ENCODE results near the gene TAS2R42. TPM values are rescaled to one million over a fixed set of nuclear protein-coding genes. Genes with fewer than 3 reads are reported as not detected.

Gene TAS2R42
- polyA plus RNA-seq, 1 donor from 2014 or later, result not detected

GRCh38 chr12:11147420-11147819 lies 39.3 kb downstream of the TAS2R42 start:
- Histone ChIP-seq H3K79me2 (replicated peaks; ENCODE audit: insufficient read depth, low read length) (peaks cover 29% of the 10 kb centered on the region), H3K9me3 (ENCODE audit: low read length) (no peaks in the 10 kb centered on the region), H3K27me3 (ENCODE audit: insufficient read depth, low read depth, low read length) (no peaks in the 10 kb centered on the region), H3K9ac (ENCODE audit: low read length) (no peak overlapping the region), H2AFZ (ENCODE audit: low read depth, low read length) (no peak overlapping the region), H3K4me2 (ENCODE audit: low read length) (no peak overlapping the region), H3K27ac (ENCODE audit: low read length) (no peak overlapping the region), H3K9me2 (ENCODE audit: insufficient read depth, low read length) (no peaks in the 10 kb centered on the region), H3F3A (ENCODE audit: insufficient read depth, low read length, poor library complexity, severe bottlenecking) (no peaks in the 10 kb centered on the region), H3K4me3 (ENCODE audit: low read length) (no peak overlapping the region), H3K36me3 (ENCODE audit: insufficient read depth, low read length) (no peaks in the 10 kb centered on the region), H4K20me1 (ENCODE audit: insufficient read depth) (no peaks in the 10 kb centered on the region)
- TF ChIP-seq RAD21 (conservative IDR thresholded peaks at IDR 0.05), result no peak
- TF ChIP-seq REST (IDR thresholded peaks at IDR 0.05; ENCODE audit: borderline replicate concordance), result no peak
- no peak for TF ChIP-seq EP300 (conservative IDR thresholded peaks at IDR 0.05; ENCODE audit: poor library complexity, severe bottlenecking)
- no peak for TF ChIP-seq SMC3 (conservative IDR thresholded peaks at IDR 0.05; ENCODE audit: poor library complexity)
- no peak for TF ChIP-seq TAF1 (IDR thresholded peaks at IDR 0.05; ENCODE audit: low read depth)
- no peak for TF ChIP-seq POLR2AphosphoS5 (IDR thresholded peaks at IDR 0.05)
- no peak for TF ChIP-seq MXI1 (conservative IDR thresholded peaks at IDR 0.05; ENCODE audit: poor library complexity, severe bottlenecking)
- TF ChIP-seq CTCF (IDR thresholded peaks at IDR 0.05; ENCODE audit: poor library complexity, severe bottlenecking), result no peak
- TF ChIP-seq EZH2 (IDR thresholded peaks at IDR 0.05; ENCODE audit: borderline replicate concordance, insufficient read depth, low read length, poor library complexity, severe bottlenecking), result no peak

GRCh38 chr12:11144297-11144696 lies 42.4 kb downstream of the TAS2R42 start:
- Histone ChIP-seq H3K27ac (ENCODE audit: low read length) (no peak overlapping the region), H3K9ac (ENCODE audit: low read length) (no peak overlapping the region), H2AFZ (ENCODE audit: low read depth, low read length) (no peak overlapping the region), H3K79me2 (replicated peaks; ENCODE audit: insufficient read depth, low read length) (peaks cover 40% of the 10 kb centered on the region), H3K9me3 (ENCODE audit: low read length) (no peaks in the 10 kb centered on the region), H3K27me3 (ENCODE audit: insufficient read depth, low read depth, low read length) (no peaks in the 10 kb centered on the region), H3K4me3 (ENCODE audit: low read length) (no peak overlapping the region), H3K9me2 (ENCODE audit: insufficient read depth, low read length) (no peaks in the 10 kb centered on the region), H3F3A (ENCODE audit: insufficient read depth, low read length, poor library complexity, severe bottlenecking) (no peaks in the 10 kb centered on the region), H3K4me2 (ENCODE audit: low read length) (no peak overlapping the region), H3K36me3 (ENCODE audit: insufficient read depth, low read length) (no peaks in the 10 kb centered on the region), H4K20me1 (ENCODE audit: insufficient read depth) (no peaks in the 10 kb centered on the region)
- no peak for TF ChIP-seq CTCF (IDR thresholded peaks at IDR 0.05; ENCODE audit: poor library complexity, severe bottlenecking)
- TF ChIP-seq REST (IDR thresholded peaks at IDR 0.05; ENCODE audit: borderline replicate concordance), result no peak
- no peak for TF ChIP-seq EP300 (conservative IDR thresholded peaks at IDR 0.05; ENCODE audit: poor library complexity, severe bottlenecking)
- TF ChIP-seq POLR2AphosphoS5 (IDR thresholded peaks at IDR 0.05), result no peak
- TF ChIP-seq TAF1 (IDR thresholded peaks at IDR 0.05; ENCODE audit: low read depth), result no peak
- TF ChIP-seq EZH2 (IDR thresholded peaks at IDR 0.05; ENCODE audit: borderline replicate concordance, insufficient read depth, low read length, poor library complexity, severe bottlenecking), result no peak
- no peak for TF ChIP-seq SMC3 (conservative IDR thresholded peaks at IDR 0.05; ENCODE audit: poor library complexity)
- no peak for TF ChIP-seq RAD21 (conservative IDR thresholded peaks at IDR 0.05)
- TF ChIP-seq MXI1 (conservative IDR thresholded peaks at IDR 0.05; ENCODE audit: poor library complexity, severe bottlenecking), result no peak

Measured in neural cell (in vitro differentiated cells).